GM12864 (cell line): Measurements from ENCODE around the gene THSD4.

Source experiments
- DNase-seq: peaks from one replicate; pipeline ENCODE4 v3.0.0-alpha.2; 2011; ENCODE audit warnings: low read depth
- H3K4me3 ChIP-seq: 2 replicates; pipeline ENCODE4 v1.5.1; 2011; ENCODE audit warnings: mild to moderate bottlenecking, low read depth, low read length, control low read depth
- TF ChIP-seq, protein P1 (sequence below): IDR thresholded peaks from 2 replicates; pipeline ENCODE4 v1.5.1; 2011; ENCODE audit warnings: low read depth, mild to moderate bottlenecking, moderate library complexity, low read length, control low read depth, inconsistent platforms; ENCODE audit errors: missing control alignments

The THSD4 gene

DNA sequence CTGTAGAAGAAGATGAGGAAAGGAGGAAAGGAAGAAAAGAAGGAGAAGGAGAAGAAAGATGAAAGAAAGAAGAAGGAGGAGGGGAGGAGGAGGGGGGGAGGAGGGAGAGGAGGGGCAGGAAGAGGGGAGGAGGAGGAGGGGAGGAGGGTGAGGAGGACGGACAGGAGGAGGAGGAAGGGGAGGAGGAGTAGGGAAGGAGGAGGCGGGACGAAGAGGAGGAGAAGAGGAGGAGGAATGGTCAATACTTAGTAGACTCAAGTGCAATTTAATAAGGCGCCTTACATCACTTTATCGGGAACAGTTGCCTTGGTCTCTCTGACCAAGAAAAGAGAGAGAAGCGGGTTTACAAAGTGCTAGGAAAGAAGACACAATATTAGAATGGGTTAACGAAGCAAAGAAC, 671.4 kb downstream of the THSD4 start:
- TF ChIP-seq, protein P1, sequence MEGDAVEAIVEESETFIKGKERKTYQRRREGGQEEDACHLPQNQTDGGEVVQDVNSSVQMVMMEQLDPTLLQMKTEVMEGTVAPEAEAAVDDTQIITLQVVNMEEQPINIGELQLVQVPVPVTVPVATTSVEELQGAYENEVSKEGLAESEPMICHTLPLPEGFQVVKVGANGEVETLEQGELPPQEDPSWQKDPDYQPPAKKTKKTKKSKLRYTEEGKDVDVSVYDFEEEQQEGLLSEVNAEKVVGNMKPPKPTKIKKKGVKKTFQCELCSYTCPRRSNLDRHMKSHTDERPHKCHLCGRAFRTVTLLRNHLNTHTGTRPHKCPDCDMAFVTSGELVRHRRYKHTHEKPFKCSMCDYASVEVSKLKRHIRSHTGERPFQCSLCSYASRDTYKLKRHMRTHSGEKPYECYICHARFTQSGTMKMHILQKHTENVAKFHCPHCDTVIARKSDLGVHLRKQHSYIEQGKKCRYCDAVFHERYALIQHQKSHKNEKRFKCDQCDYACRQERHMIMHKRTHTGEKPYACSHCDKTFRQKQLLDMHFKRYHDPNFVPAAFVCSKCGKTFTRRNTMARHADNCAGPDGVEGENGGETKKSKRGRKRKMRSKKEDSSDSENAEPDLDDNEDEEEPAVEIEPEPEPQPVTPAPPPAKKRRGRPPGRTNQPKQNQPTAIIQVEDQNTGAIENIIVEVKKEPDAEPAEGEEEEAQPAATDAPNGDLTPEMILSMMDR = no peak
- no peak for DNase-seq
- no peak overlapping the region for H3K4me3 ChIP-seq

DNA sequence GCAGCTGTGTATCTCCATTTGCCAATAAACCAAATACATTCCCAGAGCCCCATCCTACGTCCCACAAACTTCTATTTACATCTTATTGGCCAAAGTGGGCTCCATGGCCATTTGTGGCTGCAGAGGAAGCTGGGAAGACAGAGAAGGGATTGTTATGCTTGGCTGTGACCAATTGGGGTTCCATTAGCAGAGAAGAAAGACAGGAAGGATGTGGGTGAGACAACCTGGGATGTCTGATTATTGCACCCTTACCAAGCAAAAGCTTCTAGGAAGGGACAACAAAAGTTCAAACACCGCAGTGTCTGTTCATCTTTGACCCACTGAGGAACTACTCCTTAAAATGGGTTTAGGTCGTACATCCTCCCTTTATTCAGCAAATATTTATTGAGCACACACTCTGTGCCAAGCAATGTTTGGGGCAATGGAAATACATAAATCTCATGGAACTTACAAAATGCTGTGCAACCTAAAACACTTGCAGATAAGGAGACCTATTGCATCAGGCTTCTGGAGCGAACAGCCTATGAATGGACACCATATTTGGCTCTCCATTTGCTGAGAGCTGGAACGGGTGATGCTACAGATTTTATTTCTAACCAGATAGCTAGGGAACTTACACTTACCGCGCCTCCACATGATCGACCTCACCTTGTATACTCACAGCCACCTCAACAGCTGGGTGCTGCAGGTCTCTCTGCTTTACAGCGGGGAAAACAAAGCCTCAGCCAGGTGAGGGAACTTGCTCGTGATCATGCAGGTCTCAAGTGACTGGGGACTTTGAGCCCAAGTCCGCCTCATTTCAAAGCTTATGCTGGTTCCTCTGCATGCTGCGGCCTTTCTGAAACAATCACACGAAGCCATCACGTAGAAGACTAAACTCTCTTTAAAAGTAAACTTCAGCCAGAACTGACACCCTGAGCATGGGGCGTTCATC, 673.6 kb downstream of the THSD4 start:
- TF ChIP-seq, protein P1 = no peak
- no peak overlapping the region for H3K4me3 ChIP-seq
- no peak for DNase-seq

DNA sequence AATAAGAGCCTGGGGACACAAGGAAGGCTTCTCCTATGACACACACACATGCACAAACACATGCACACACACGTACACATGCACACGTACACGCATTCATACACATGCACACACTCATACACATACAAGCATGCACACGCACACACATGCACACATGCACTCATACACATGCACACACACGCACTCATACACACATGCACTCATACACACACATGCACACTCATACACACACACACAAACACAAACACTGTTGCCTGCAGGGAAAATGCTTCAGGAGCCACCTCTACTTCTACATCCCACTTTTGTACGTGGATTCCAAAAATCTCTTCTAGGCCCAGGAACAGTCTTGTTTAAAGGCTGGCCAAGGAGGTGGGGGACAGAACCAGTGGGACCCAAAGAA, 674.3 kb downstream of the THSD4 start:
- no peak overlapping the region for H3K4me3 ChIP-seq
- TF ChIP-seq, protein P1 = no peak
- DNase-seq = no peak

GRCh38 chr15:71790081-71790480, 674.8 kb downstream of the THSD4 start:
- TF ChIP-seq, protein P1 = no peak
- no peak for DNase-seq
- H3K4me3 ChIP-seq = no peak overlapping the region

GRCh38 chr15:71791975-71792374, 676.7 kb downstream of the THSD4 start:
- no peak for DNase-seq
- TF ChIP-seq, protein P1 = no peak
- no peak overlapping the region for H3K4me3 ChIP-seq

DNA sequence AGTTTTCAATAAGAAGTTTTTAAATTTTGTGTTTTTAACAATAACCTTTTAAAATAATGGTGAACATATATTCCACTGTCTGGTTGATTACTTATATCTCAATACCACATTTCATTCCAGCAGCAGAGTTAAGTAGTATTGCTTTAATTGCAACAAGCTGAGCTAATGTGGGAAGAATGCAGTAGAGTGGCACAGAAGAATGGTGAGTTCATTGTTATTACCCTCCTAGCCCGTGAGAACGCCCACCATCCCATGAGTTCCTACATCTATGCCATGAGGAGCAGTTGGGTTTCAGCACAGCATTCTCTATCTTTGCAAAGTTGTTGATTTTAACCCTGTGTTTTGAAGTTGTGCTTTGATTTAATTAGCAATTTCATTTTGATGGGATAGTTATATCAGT, 677.2 kb downstream of the THSD4 start:
- TF ChIP-seq, protein P1 = no peak
- DNase-seq = no peak
- H3K4me3 ChIP-seq = no peak overlapping the region

DNA sequence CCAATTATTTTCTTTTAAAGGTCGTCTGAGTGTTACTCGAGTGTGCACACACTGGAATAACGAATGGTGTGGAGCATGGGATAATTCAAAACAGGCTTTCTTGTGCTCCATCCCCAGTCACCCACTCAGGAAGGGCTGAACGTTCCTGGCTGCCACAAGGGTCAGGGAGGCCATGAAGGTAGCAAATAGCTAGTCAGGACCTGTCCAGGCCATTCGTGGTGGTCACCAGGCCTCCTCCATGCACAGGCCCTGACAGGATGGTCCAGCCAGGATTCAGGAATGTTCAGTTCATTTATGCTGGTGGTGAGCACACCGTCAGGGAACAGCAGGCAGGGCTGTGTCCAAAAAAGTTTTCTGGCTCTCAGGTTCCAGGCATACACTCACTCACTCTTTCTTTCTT, 683.4 kb downstream of the THSD4 start:
- DNase-seq = no peak
- TF ChIP-seq, protein P1 = no peak
- H3K4me3 ChIP-seq = no peak overlapping the region
